Esophagus squamous epithelium (tissue), 4 donors: ENCODE results near the gene BCO1.

ENCODE experiments used
- POLR2A ChIP-seq, 4 donors: fragments of 450-650 bp; IDR thresholded peaks; one replicate each; pipeline ENCODE4 v1.6.1; 2017; ENCODE audit warnings: antibody characterized with exemption in 4 of 4, mild to moderate bottlenecking in 4 of 4, moderate library complexity in 3 of 4
- TF ChIP-seq, protein P1 (sequence below), 6 experiments: fragments of 450-650 bp in 4 of 6; fragments of 200-600 bp in 2 of 6; sonication (generic) in 2 of 6; IDR thresholded peaks; one replicate each; pipeline ENCODE4 v1.5.1; 2016 to 2019; ENCODE audit warnings: antibody characterized with exemption in 6 of 6, mild to moderate bottlenecking in 4 of 6, moderate library complexity in 4 of 6

- TF ChIP-seq, protein P1, sequence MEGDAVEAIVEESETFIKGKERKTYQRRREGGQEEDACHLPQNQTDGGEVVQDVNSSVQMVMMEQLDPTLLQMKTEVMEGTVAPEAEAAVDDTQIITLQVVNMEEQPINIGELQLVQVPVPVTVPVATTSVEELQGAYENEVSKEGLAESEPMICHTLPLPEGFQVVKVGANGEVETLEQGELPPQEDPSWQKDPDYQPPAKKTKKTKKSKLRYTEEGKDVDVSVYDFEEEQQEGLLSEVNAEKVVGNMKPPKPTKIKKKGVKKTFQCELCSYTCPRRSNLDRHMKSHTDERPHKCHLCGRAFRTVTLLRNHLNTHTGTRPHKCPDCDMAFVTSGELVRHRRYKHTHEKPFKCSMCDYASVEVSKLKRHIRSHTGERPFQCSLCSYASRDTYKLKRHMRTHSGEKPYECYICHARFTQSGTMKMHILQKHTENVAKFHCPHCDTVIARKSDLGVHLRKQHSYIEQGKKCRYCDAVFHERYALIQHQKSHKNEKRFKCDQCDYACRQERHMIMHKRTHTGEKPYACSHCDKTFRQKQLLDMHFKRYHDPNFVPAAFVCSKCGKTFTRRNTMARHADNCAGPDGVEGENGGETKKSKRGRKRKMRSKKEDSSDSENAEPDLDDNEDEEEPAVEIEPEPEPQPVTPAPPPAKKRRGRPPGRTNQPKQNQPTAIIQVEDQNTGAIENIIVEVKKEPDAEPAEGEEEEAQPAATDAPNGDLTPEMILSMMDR (IDR thresholded peaks at IDR 0.05) = no peak
- TF ChIP-seq POLR2A (IDR thresholded peaks at IDR 0.05) = no peak
Observed at GRCh38 chr16:81198635-81199034, 39.9 kb upstream of the BCO1 start.
